OCI-LY7 (cell line): Measurements from ENCODE around the gene CCDC190.
"Not testable (repeated sequence)": the region's sequence is repeated elsewhere in the genome, so short reads cannot be mapped to it uniquely, and the experiment has no call there.

Source experiments
- EZH2phosphoT487 ChIP-seq: fragments of 200-600 bp; sonication (generic); IDR thresholded peaks from 2 replicates; pipeline ENCODE4 v1.6.1; 2018; ENCODE audit warnings: low read depth, borderline replicate concordance, mild to moderate bottlenecking, mixed run types, antibody characterized with exemption, low read length, moderate library complexity, mixed read lengths
- TF ChIP-seq, protein P1 (sequence below): fragments of 200-600 bp; sonication (generic); conservative IDR thresholded peaks from 2 replicates; pipeline ENCODE4 v1.5.1; 2014; ENCODE audit warnings: mild to moderate bottlenecking, antibody characterized with exemption, low read length, moderate library complexity, mixed read lengths

DNA sequence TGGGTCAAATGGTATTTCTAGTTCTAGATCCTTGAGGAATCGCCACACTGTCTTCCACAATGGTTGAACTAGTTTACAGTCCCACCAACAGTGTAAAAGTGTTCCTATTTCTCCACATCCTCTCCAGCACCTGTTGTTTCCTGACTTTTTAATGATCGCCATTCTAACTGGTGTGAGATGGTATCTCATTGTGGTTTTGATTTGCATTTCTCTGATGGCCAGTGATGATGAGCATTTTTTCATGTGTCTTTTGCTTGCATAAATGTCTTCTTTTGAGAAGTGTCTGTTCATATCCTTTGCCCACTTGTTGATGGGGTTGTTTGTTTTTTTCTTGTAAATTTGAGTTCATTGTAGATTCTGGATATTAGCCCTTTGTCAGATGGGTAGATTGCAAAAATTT is 53.5 kb downstream of the CCDC190 start:
- TF ChIP-seq, protein P1, sequence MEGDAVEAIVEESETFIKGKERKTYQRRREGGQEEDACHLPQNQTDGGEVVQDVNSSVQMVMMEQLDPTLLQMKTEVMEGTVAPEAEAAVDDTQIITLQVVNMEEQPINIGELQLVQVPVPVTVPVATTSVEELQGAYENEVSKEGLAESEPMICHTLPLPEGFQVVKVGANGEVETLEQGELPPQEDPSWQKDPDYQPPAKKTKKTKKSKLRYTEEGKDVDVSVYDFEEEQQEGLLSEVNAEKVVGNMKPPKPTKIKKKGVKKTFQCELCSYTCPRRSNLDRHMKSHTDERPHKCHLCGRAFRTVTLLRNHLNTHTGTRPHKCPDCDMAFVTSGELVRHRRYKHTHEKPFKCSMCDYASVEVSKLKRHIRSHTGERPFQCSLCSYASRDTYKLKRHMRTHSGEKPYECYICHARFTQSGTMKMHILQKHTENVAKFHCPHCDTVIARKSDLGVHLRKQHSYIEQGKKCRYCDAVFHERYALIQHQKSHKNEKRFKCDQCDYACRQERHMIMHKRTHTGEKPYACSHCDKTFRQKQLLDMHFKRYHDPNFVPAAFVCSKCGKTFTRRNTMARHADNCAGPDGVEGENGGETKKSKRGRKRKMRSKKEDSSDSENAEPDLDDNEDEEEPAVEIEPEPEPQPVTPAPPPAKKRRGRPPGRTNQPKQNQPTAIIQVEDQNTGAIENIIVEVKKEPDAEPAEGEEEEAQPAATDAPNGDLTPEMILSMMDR, result not testable (repeated sequence)
- TF ChIP-seq EZH2phosphoT487, result not testable (repeated sequence)
